ENCODE measurements around the gene SLN. TPM values are rescaled to one million over a fixed set of nuclear protein-coding genes. Genes with fewer than 3 reads are reported as not detected.

The SLN gene
- total RNA-seq, 1 experiment from 2014 or later, result not detected

GRCh38 chr11:107683807-107684206 is 28.0 kb downstream of the SLN start:
- peak; percentile 28 for DNase-seq (ENCODE audit: low read depth)

DNA sequence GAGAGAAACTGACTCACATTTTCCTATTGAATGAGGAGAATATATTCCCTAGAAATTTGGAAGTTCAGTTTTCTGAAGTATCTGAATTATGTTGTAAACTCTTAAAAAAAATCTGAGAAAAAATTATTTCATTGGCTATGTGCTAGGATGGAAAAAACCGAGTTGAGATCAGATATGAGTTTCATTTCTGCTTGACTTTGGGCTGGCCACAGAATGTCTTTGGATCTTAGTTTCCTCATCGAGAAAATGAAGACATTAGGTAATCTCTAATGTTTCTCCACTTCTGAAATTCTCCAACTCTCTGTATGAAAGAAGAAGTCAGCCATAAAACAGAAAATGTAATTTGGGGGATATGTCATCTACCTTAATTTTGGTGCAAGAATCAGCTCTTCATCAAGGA is 28.8 kb downstream of the SLN start:
- DNase-seq (ENCODE audit: low read depth), result no peak

DNA sequence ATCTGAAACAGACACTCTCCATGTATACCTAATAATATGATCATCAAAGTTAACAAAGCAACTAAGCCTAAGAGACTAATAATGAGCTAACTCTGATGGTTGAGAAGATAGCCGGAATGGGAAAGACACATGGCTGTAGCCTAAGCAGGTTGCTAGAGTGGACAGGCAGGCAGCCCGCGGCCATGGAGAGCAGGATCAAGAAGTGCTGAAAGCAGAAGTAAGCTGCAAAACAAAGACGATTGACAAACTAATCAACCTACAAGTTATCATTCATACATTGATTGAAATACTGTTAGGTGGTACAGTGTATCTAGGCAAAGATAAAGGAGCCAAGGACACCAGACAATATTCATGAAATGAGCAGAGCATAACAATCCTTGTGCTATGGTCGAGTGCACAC is 29.3 kb downstream of the SLN start:
- no peak for DNase-seq (ENCODE audit: low read depth)

DNA sequence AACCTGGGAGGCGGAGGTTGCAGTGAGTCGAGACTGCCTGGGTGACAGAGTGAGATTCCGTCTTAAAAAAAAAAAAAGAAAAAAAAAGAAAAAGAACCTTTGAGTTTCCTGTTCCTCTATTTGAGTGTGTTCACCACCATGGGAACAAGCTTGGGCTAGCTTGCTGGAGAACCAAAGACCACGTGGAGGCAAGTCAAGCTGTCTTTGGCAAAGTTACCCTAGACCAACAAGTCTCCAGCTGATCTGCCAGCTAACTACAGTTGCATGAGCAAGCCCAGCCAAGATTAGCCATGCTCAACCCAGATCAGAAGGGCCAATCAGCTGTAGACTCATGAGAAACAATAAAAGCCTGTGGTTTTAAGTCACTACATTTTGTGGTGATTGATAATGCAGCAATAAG is 29.7 kb downstream of the SLN start:
- DNase-seq (ENCODE audit: low read depth), result no peak

DNA sequence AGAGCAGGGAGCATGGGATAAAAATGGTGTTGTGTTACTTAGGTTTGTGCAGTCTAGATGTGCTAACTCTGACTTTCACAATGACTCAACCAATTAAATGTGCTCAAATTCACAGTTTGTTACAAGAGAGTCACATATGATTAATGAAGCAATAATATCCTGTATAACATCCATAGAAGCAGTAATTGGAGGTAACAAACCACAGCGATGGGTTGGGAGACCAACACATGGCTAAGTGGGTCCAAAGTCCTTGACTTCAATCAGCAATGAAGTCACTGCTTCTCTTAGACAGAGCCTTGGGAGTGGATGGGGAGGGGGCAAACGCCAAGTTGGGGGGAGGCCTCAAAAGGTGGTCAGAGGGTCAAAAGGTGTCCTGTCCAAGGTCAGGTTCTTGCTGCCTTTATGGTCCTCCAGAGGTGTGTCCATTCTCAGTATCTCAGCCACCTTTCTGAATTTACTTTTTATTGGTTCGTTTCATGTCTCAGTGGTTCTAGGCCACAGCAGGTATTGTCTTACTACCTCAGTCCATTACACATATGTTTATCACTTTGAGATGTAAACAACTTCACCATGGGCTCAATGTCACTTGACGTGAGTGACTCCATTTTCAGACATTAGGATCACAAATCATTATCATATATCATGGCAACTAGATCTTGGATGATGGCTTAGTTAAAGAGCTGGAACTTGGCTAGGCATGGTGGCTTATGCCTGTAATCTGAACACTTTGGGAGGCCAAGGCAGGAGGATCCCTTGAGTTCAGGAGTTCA is 32.4 kb downstream of the SLN start:
- DNase-seq (ENCODE audit: low read depth), result no peak

DNA sequence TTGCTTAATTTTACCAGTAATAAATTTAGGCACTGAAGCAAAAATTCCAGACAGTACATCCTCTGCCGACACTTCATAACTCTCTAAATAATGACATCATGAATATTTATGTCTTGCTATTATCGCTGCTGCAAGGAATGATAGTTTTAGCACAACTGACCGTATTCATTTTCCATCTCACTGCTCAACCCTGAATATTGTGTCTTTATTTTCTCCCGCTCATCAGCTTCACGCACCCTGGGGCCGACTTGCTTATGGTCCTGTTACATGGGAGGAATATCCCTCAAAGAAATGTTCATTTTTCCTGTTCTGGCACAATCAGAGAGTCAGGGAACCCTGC is 33.3 kb downstream of the SLN start:
- DNase-seq (ENCODE audit: low read depth), result no peak

DNA sequence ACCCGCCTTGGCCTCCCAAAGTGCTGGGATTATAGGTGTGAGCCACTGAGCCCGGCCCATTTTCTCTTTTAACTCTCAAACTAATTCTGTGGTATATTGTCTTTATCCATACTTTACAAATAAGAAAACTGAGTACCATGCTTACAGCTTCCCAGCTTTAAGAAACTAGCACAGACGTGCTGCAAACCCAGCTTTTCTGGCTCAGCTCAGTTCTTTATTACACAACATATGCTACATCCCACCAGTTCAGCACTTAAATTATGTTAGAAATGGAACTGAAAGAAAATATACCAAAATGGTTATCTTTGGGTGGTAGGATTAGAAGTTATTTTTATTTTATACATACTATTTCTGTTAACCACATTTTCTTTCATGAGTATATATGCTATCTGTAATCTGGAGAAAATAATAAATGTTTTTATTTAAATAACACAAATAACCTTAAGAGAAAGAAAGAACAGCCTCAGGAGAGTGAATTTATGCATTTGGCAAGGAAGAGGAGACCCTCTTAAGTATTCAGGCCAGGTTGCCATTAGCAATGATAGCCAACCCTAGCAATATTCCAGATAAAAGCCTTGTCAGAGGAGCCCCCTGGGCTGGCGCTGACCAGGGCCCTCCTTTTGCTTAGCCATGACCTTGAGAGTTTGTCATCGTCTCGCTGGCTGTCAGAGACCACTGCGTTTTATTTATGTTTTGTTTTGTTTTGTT is 33.8 kb downstream of the SLN start:
- DNase-seq (ENCODE audit: low read depth), result no peak

DNA sequence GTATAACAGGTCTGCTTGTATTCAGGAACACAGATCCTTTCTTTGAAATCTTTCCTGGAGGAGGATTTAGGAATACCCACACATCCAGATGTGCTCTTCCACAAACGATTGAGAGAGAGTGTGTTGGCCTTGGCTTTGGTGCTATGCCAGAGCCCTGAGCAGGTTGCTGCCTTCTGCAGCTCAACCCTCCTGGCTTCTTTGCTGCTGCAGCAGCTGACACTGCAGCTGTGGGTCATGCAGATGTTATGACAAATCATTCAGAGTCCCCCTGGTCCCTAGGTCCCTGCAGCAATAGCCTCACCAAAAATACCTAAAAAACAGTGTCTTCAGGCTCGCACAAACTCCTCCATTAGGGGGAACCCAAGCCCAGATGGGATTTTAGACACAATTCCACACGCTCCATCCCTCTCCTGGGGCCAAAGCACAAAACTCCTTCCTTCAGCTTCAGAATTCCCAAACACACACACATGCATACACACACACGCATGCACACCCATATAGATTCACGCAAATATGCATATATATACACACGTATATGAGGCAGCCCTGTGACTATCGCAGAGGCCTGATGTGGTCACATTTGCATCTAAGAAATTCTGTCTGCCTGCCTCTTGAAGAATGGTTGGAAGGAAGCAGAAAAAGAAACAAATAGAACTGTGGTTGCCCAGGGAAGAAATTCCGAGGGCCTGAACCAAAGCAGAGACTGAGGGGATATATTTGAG is 35.4 kb downstream of the SLN start:
- no peak for DNase-seq (ENCODE audit: low read depth)

DNA sequence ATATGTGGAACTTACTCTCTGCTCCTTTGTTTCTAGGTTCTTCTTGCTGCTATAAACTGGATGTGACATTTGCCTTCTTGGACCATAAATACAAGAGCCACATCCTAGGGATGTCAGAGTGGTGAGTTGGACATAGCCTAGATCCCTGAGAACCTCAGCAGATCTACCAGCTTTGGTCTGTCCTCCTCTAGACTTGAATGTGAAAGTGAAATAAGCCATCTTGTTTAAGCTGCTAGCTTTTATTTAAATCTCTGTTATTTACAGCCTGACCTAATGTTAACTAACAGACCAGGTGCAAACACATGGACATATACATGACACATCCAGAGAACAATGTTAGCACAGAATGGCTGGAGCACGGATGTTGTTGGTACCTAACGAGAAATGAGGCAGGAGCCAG is 36.0 kb downstream of the SLN start:
- no peak for DNase-seq (ENCODE audit: low read depth)

DNA sequence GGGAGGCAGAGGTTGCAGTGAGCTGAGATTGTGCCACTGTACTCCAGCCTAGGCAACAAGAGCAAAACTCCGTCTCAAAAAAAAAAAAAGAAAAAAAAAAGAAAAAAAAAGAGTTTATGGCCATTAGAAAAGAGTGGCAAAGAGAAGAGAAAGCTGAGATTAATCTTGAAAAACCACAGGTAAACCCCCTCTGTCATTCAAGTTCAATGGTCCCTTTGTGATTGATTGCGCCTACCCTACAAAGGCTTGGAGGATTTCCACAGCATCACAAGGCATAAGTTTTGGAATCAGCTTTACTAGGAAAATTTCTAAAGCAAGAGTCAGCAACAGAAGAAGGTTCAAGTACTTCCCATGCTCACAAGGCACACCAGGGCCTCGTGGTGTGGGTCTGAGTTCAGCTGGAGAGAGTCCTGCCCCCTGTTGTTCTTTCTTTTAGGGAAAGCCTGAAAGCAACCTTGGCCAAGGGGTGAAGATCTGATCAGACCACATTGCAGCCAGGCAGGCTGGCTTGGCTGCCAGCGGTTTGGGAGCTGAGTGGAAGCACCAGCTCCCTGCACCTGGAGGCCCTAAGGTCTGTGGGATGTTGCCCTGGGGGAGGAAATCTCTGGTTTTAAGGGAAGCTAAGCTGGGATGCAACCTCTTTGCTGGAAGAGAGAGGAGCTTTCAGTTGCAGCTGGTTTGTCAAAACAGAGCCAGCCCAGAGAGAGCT is 41.8 kb downstream of the SLN start:
- DNase-seq (ENCODE audit: low read depth), result no peak

- peak; percentile 54 for DNase-seq (ENCODE audit: low read depth)
Measured at GRCh38 chr11:107669191-107669740, 42.6 kb downstream of the SLN start.

DNA sequence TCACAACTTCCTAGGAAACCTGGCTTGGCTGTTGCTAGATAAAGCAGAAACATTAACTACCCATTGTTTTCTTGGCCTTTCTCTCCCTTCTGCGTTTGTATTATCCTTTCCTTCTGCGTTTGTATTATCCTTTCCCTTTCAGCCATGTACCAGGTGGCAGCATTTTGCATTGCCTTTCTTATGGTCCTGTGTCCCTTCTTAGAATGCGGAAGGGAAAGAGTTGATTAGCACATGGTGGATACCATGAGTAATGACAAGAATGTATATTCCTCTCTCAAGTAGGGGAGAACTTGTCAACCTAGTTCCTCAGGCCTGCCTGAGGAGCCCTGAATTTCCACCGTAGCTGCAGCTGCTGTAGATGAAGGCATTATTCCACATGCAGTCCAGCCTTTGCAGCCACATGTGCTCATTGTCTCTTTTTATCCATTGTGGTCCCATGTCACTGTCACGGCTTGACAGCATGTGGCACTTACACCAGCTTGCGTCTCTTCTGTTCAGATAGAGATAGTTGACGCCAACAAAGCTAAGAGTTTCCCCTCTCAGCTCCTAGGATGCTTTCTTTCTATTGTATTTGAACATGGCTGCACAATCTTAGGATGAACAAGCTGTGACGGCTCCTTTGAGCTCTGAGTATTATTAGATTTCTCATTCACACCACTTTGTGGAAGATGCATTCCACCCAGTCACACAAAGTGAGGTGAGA is 44.8 kb downstream of the SLN start:
- DNase-seq (ENCODE audit: low read depth), result no peak

DNA sequence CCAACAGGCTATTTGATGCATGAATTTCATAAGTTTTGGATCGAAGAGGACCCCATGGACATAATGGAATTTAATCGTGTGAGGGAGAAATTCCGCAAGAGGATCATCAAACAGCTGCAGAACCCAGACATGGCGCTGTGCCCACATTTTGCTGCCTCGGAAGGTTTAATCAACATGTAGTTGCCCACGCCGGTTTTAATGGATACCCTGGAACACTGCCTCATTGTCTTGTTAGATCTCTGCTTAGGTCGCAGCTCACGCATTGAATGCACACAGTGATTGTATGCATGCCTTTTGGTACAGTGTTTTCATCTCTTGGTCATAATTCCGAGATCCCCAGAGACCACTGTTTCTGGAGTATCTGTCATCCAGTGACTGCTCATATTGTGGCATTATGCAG is 46.8 kb downstream of the SLN start:
- DNase-seq (ENCODE audit: low read depth), result peak; percentile 84

- peak; percentile 62 for DNase-seq (ENCODE audit: low read depth)
Measured at GRCh38 chr11:107661656-107662055, 50.2 kb downstream of the SLN start.

DNA sequence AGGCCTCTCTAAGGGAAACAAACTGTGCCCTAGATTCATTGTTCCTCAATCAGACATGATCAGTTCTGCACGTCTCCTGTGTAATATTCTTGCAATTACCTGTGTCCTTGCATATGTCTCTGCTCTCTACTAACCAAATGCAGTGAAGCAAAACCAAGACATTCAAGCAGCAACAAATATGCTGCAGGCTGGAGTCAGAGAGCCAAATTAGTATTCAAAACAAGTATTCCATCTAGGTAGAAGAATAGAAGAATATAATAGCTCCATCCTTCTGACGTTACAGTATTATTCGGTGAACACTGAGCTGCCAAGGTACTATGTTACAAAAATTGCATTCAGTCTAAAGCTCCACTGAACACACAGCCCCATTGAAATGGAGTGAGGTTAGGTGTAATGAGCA is 51.8 kb downstream of the SLN start:
- no peak for DNase-seq (ENCODE audit: low read depth)

DNA sequence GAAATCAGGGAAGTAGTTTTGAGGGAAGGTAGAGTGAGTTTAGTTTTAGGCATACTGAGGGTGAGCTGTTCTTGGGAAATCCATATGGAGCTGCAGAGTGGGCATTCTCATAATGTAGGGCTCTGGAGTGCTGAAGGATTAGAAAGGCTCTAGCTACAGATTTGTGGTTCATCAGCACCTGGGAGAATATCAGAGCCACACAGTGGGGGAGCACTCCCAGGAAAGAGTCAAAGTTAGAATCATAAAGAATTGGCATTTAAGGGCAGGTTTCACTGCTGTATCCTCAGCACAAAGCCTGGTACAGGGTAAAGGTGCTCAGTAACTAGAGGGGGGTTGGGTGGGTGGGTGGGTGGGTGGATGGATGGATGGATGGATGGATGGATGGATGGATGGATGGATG is 52.5 kb downstream of the SLN start:
- DNase-seq (ENCODE audit: low read depth), result no peak

Other genes with a start within 250 kb of the SLN start
- gene ALKBH8, start 146.3 kb downstream of the SLN start, total RNA-seq (2014; rRNA removed), result 4.8 and 7.9 TPM in 2 replicates
- 0.45 and 1.4 TPM in 2 replicates for gene ELMOD1, start 120.9 kb downstream of the SLN start, total RNA-seq (2014; rRNA removed)
- gene SLC35F2, start 146.7 kb upstream of the SLN start, total RNA-seq (2014; rRNA removed), result 9.3 and 13.8 TPM in 2 replicates
- 0.58 TPM in 1 of 2 replicates, not detected in the other for gene RAB39A, start 216.4 kb upstream of the SLN start, total RNA-seq (2014; rRNA removed)